ENCODE data around the gene KITLG. TPM values are rescaled to one million over a fixed set of nuclear protein-coding genes. Genes with fewer than 3 reads are reported as not detected.

Gene KITLG
- total RNA-seq, 1 experiment from 2014 or later = 11.7 TPM

DNA sequence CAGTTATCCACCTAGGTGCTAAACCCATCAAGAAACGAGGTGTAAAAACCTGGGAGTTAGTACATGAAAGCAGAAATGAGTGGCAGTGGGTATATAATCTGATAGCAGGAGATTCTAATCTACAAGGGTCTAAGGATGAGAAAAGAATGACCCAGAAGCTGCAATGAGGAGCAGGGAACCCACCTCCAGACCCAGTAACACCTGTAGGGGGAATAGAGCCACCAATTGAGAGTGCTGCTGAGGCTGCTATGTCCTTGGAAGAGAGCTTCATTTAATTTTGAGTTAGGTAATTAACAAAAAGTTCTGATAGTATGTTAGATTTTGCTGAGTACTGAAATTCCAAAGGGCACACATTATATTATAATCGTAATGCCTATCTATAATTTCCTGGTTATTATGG is 89.8 kb downstream of the KITLG start:
- Histone ChIP-seq H4K8ac (replicated peaks; ENCODE audit: insufficient read length, low read depth, low read length) (no peak overlapping the region), H3K9ac (ENCODE audit: extremely low read depth, insufficient read length, low read length) (no peak overlapping the region), H3K79me2 (ENCODE audit: insufficient read depth, low read length) (no peaks in the 10 kb centered on the region), H4K20me1 (ENCODE audit: control insufficient read depth, insufficient read depth, insufficient read length) (no peaks in the 10 kb centered on the region), H3K23ac (ENCODE audit: insufficient read length, low read depth, low read length) (no peak overlapping the region), H3K9me3 (ENCODE audit: control insufficient read depth, low read depth, low read length) (no peaks in the 10 kb centered on the region), H2BK5ac (ENCODE audit: insufficient read length, low read length) (no peak overlapping the region), H2AFZ (ENCODE audit: low read length) (no peak overlapping the region), H3K14ac (ENCODE audit: insufficient read depth, low read length) (no peak overlapping the region), H3K27me3 (ENCODE audit: insufficient read depth, low read length) (no peaks in the 10 kb centered on the region), H3T11ph (ENCODE audit: low read length) (no peak overlapping the region), H2BK15ac (ENCODE audit: low read depth, low read length) (no peak overlapping the region), H3K4ac (ENCODE audit: low read depth, low read length) (no peak overlapping the region), H3K4me2 (ENCODE audit: insufficient read depth, insufficient read length, low read length) (no peak overlapping the region), H2BK120ac (ENCODE audit: low read depth, low read length, poor library complexity, severe bottlenecking) (no peak overlapping the region), H2AK5ac (ENCODE audit: insufficient read length, low read length) (no peak overlapping the region), H2BK12ac (ENCODE audit: insufficient read length, low read depth, low read length) (no peak overlapping the region), H4K91ac (ENCODE audit: insufficient read length, low read depth, low read length) (no peak overlapping the region), H3K27ac (ENCODE audit: insufficient read length, low read depth, low read length) (no peak overlapping the region), H3K79me1 (ENCODE audit: insufficient read depth, low read depth, low read length, poor library complexity, severe bottlenecking) (no peaks in the 10 kb centered on the region), H3K4me1 (ENCODE audit: insufficient read depth, low read length) (no peaks in the 10 kb centered on the region), H3K18ac (ENCODE audit: insufficient read length, low read depth, low read length) (no peak overlapping the region), H3K56ac (ENCODE audit: insufficient read length, low read depth, low read length) (no peak overlapping the region), H3K23me2 (ENCODE audit: insufficient read length, low read depth, low read length, poor library complexity, severe bottlenecking) (no peaks in the 10 kb centered on the region), H4K5ac (ENCODE audit: insufficient read length, low read depth, low read length) (no peak overlapping the region), H2BK20ac (ENCODE audit: low read depth, low read length, poor library complexity, severe bottlenecking) (no peak overlapping the region)
- Mint-ChIP-seq H3K36me3 (ENCODE audit: insufficient read depth in 1 of 3, low read depth in 3 of 3) (no peaks in the 10 kb centered on the region), H3K4me1 (no peaks in the 10 kb centered on the region), H3K27ac (no peak overlapping the region), H3K9me3 (no peaks in the 10 kb centered on the region), H3K27me3 (ENCODE audit: low read depth) (no peaks in the 10 kb centered on the region), H3K4me3 (no peak overlapping the region)
- TF ChIP-seq, protein P1, sequence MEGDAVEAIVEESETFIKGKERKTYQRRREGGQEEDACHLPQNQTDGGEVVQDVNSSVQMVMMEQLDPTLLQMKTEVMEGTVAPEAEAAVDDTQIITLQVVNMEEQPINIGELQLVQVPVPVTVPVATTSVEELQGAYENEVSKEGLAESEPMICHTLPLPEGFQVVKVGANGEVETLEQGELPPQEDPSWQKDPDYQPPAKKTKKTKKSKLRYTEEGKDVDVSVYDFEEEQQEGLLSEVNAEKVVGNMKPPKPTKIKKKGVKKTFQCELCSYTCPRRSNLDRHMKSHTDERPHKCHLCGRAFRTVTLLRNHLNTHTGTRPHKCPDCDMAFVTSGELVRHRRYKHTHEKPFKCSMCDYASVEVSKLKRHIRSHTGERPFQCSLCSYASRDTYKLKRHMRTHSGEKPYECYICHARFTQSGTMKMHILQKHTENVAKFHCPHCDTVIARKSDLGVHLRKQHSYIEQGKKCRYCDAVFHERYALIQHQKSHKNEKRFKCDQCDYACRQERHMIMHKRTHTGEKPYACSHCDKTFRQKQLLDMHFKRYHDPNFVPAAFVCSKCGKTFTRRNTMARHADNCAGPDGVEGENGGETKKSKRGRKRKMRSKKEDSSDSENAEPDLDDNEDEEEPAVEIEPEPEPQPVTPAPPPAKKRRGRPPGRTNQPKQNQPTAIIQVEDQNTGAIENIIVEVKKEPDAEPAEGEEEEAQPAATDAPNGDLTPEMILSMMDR (conservative IDR thresholded peaks at IDR 0.05) = no peak
- WGBS (ENCODE audit: extremely low coverage, insufficient read length, low lambda C conversion rate) = no CpG with 5 or more reads among the region's 2 CpGs
- DNase-seq = no peak

All from H9 (cell line).